Measurements from ENCODE around the gene DPM3. TPM values are rescaled to one million over a fixed set of nuclear protein-coding genes. Genes with fewer than 3 reads are reported as not detected.

Gene DPM3
- total and polyA plus RNA-seq, 2 donors (not counting 3 experiments of a cell fraction or from before 2014, with no cell fraction given): 69.6 to 258 TPM

GRCh38 chr1:155131285-155131684, 9.0 kb downstream of the DPM3 start:
- H3K9ac ChIP-seq (replicated peaks; ENCODE audit: extremely low read depth, insufficient read depth, low read length): no peak overlapping the region
- H3K36me3 ChIP-seq (ENCODE audit: control insufficient read depth in 2 of 2, extremely low read depth in 1 of 2, insufficient read depth in 2 of 2, low read length in 2 of 2): peaks cover 22 to 33% of the 10 kb centered on the region in 2 experiments
- no peaks in the 10 kb centered on the region for H4K20me1 ChIP-seq (replicated peaks; ENCODE audit: control insufficient read depth, extremely low read depth, insufficient read depth, low read length)
- no TSS peak for BruUV-seq (replicated peaks)
- H3K27me3 ChIP-seq (ENCODE audit: control insufficient read depth in 2 of 2, insufficient read depth in 2 of 2, low read length in 2 of 2): no peaks in the 10 kb centered on the region
- H2AFZ ChIP-seq (ENCODE audit: low read depth, low read length): no peak overlapping the region
- ChIA-PET CTCF (interaction anchor here (1.5 to 15.5 kb wide), 4 partner anchors 36 to 46 kb away, joined by 9 to 204 read pairs (median 55); partner anchors contain the start of genes KRTCAP2 and TRIM46), POLR2A (no interaction called here)
- FAIRE-seq (no peak), DNase-seq (ENCODE audit: low read depth, low spot score) (no peak)
- no peak overlapping the region for H3K27ac ChIP-seq (ENCODE audit: insufficient read depth, low read depth, low read length)
- dilution Hi-C loops (cut with MboI; ENCODE audit: extremely low pct_ligation_motif_present, low sequenced_read_pairs) (no loop called here), intact Hi-C loops (cut with micrococcal nuclease) (no loop called here)
- no peak for TF ChIP-seq FOS (IDR thresholded peaks at IDR 0.05; ENCODE audit: borderline replicate concordance, insufficient read depth, low read length)
- TF ChIP-seq MYC (IDR thresholded peaks at IDR 0.05; ENCODE audit: low read depth, low read length): no peak
- no peak for TF ChIP-seq POLR2AphosphoS5 (IDR thresholded peaks at IDR 0.05; ENCODE audit: insufficient read depth, low read depth, low read length)
- no peak for TF ChIP-seq JUN (IDR thresholded peaks at IDR 0.05; ENCODE audit: borderline replicate concordance, insufficient read depth, insufficient read length, low read depth)
- no peak for TF ChIP-seq GATA2 (IDR thresholded peaks at IDR 0.05; ENCODE audit: insufficient read depth, insufficient read length, low read depth, low read length)
- no peak for TF ChIP-seq CTCF (IDR thresholded peaks at IDR 0.05; ENCODE audit: extremely low read depth in 1 of 2, insufficient read depth in 1 of 2, low read depth in 1 of 2, low read length in 2 of 2)
- TF ChIP-seq MAX (IDR thresholded peaks at IDR 0.05; ENCODE audit: insufficient read depth, insufficient read length): no peak
- no peak for TF ChIP-seq EZH2 (IDR thresholded peaks at IDR 0.05; ENCODE audit: borderline replicate concordance, low read depth, low read length, severe bottlenecking)
- no peak for TF ChIP-seq POLR2A (IDR thresholded peaks at IDR 0.05; ENCODE audit: low read depth, low read length)
- H3K79me2 ChIP-seq (ENCODE audit: control insufficient read depth, insufficient read depth, low read length): peaks cover 29% of the 10 kb centered on the region
- H3K9me3 ChIP-seq (replicated peaks; ENCODE audit: control insufficient read depth, insufficient read depth, low read length): no peaks in the 10 kb centered on the region
- H3K4me2 ChIP-seq (ENCODE audit: insufficient read depth, low read length): no peak overlapping the region
- H3K4me1 ChIP-seq (ENCODE audit: control insufficient read depth, extremely low read depth, insufficient read depth, low read length): peaks cover 52% of the 10 kb centered on the region
- peak overlapping the region in 2 of 3 experiments; percentile 91 to 95 for H3K4me3 ChIP-seq (replicated peaks in 1 of 3; ENCODE audit: insufficient read depth in 1 of 3, low read depth in 1 of 3, low read length in 3 of 3)
- no peaks in the 10 kb centered on the region for H3K9me1 ChIP-seq (replicated peaks; ENCODE audit: control insufficient read depth, extremely low read depth, insufficient read depth, low read length)

Measured in endothelial cell of umbilical vein (primary cell).